ENCODE data around the gene EFNA3.

DNA sequence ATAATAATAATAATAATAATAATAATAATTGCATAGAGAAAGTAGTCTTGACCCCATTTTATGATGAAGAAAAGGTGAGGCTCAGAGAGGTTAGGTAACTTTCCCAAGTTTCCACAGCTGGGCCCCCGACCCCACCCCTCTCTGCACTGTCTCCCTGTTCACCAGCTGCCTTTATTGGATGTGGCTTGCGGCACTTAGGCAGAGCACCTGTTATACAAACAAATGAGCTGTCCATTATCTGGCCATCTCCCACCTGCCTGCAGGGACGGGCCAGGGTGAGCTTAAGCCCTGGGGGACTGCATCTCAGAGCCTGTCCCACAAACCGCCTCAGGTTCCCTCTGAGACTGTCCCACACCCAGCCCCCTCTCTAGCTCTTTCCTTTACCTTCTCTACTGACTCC lies 39.0 kb downstream of the EFNA3 start:
- TF ChIP-seq, protein P1, sequence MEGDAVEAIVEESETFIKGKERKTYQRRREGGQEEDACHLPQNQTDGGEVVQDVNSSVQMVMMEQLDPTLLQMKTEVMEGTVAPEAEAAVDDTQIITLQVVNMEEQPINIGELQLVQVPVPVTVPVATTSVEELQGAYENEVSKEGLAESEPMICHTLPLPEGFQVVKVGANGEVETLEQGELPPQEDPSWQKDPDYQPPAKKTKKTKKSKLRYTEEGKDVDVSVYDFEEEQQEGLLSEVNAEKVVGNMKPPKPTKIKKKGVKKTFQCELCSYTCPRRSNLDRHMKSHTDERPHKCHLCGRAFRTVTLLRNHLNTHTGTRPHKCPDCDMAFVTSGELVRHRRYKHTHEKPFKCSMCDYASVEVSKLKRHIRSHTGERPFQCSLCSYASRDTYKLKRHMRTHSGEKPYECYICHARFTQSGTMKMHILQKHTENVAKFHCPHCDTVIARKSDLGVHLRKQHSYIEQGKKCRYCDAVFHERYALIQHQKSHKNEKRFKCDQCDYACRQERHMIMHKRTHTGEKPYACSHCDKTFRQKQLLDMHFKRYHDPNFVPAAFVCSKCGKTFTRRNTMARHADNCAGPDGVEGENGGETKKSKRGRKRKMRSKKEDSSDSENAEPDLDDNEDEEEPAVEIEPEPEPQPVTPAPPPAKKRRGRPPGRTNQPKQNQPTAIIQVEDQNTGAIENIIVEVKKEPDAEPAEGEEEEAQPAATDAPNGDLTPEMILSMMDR (IDR thresholded peaks at IDR 0.05) = no peak
- TF ChIP-seq POLR2A (IDR thresholded peaks at IDR 0.05) = no peak
